Upper lobe of left lung (tissue), 4 donors: ENCODE results near the gene ATP6V1C2.

Source experiments
- CTCF ChIP-seq, 6 experiments: fragments of 450-650 bp in 4 of 6; fragments of 200-600 bp in 2 of 6; sonication (generic) in 2 of 6; IDR thresholded peaks; one replicate each; pipeline ENCODE4 v1.5.1; 2016 to 2019; ENCODE audit warnings: antibody characterized with exemption in 6 of 6
- POLR2AphosphoS5 ChIP-seq, 2 donors: sonication (generic); formaldehyde crosslinking; IDR thresholded peaks; one replicate each; pipeline ENCODE4 v1.5.1; 2017; ENCODE audit warnings: antibody characterized with exemption in 2 of 2

- TF ChIP-seq CTCF (IDR thresholded peaks at IDR 0.05) (no peak), POLR2AphosphoS5 (IDR thresholded peaks at IDR 0.05) (no peak)
These were observed 63.8 kb downstream of the ATP6V1C2 start for GRCh38 chr2:10785260-10785659.
